Gastroesophageal sphincter (tissue), 4 donors: ENCODE measurements around the gene ANKRD65. TPM values are rescaled to one million over a fixed set of nuclear protein-coding genes. Genes with fewer than 3 reads are reported as not detected.
A peak's percentile ranks its signal among the peaks of the same experiment; 100 is the strongest.
"Not testable (repeated sequence)": the region's sequence is repeated elsewhere in the genome, so short reads cannot be mapped to it uniquely, and the experiment has no call there.

Experiments used
- ATAC-seq: fragments of 150-250 bp; one replicate; pipeline ENCODE4 v1.9.1; 2016; ENCODE audit warnings: mild to moderate bottlenecking, moderate library complexity
- H3K27ac ChIP-seq, 4 donors: fragments of 200-600 bp; sonication (generic) in 3 of 4; 1 replicate in 3 of 4; 2 replicates in 1 of 4; pipeline ENCODE4 v1.5.1; 2016 to 2019
- H3K27me3 ChIP-seq: fragments of 200-600 bp; sonication (generic); one replicate; pipeline ENCODE4 v1.5.1; 2019
- H3K36me3 ChIP-seq, 2 donors: fragments of 200-600 bp; sonication (generic); one replicate each; pipeline ENCODE4 v1.5.1; 2019; ENCODE audit warnings: control low read depth in 1 of 2
- H3K4me1 ChIP-seq, 3 donors: fragments of 200-600 bp; sonication (generic); 1 replicate in 2 of 3; 2 replicates in 1 of 3; pipeline ENCODE4 v1.5.1; 2016 to 2019; ENCODE audit warnings: control low read depth in 2 of 3
- H3K4me3 ChIP-seq, 2 donors: fragments of 200-600 bp; sonication (generic); one replicate each; pipeline ENCODE4 v1.5.1; 2019; ENCODE audit warnings: mild to moderate bottlenecking in 1 of 2, moderate library complexity in 1 of 2
- H3K9me3 ChIP-seq, 3 donors: fragments of 200-600 bp; sonication (generic); one replicate each; pipeline ENCODE4 v1.5.1; 2017 to 2019; ENCODE audit warnings: control low read depth in 2 of 3
- EP300 ChIP-seq: sonication (generic); formaldehyde crosslinking; IDR thresholded peaks from one replicate; pipeline ENCODE4 v1.6.1; 2017; ENCODE audit warnings: antibody characterized with exemption, mild to moderate bottlenecking
- POLR2A ChIP-seq, 2 donors: fragments of 450-650 bp; IDR thresholded peaks; one replicate each; pipeline ENCODE4 v1.6.1; 2017; ENCODE audit warnings: antibody characterized with exemption in 2 of 2, mild to moderate bottlenecking in 2 of 2, moderate library complexity in 1 of 2
- POLR2AphosphoS5 ChIP-seq: sonication (generic); formaldehyde crosslinking; IDR thresholded peaks from one replicate; pipeline ENCODE4 v1.6.1; 2017; ENCODE audit warnings: antibody characterized with exemption
- WGBS, 2 donors: methylation state at CpG; one replicate each; pipeline ENCODE4 v1.1.5; 2018; ENCODE audit warnings: low coverage in 1 of 2; 5-methylcytosine and 5-hydroxymethylcytosine counted together
- total RNA-seq, 4 donors: library from RNA; depleted of rRNA; stranded (reverse); fragments of >200 nt; gene quantifications; one replicate each; pipeline ENCODE4 v1.1.0, GENCODE V29; 2016
- TF ChIP-seq, protein P1 (sequence below), 4 experiments: fragments of 200-600 bp in 2 of 4; fragments of 450-650 bp in 2 of 4; sonication (generic) in 1 of 4; IDR thresholded peaks; one replicate each; pipeline ENCODE4 v1.5.1; 2017 to 2019; ENCODE audit warnings: antibody characterized with exemption in 4 of 4, mild to moderate bottlenecking in 2 of 4, moderate library complexity in 2 of 4

The ANKRD65 gene
- total RNA-seq, 4 donors from 2014 or later: 8.7 to 16.9 (median 10.3) TPM

DNA sequence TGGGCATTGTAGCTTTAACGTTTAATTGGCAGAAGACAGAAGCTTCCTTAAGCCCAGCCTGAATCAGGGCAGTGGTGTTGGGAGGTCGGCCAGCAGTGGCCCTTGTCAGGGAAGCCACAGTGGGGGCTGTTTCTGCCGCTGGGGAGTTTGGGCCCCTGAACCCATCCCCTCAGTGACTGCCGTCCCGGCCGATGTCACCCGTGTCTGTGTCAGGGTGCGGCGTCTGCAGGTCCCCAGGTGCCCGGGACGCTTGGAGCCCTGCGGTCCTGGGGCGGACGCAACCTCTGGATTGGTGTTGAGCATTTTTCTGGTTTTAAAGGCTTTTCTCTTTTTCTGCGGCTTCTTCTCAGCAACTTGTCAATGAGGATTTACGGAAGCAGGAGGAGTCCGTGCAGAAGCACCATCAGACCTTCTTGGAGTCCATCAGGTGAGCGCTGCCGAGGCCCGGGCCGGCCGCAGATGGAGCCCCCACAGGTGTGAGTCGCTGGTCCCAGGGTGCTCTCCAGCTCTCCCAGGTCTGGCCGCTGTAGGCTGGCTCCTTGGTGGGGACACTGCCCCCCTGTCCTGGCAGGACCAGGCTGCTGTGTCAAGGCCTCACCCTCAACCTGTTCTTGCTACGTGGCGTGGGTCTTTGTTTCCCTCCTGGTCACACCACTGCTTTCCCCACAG is 30.8 kb upstream of the ANKRD65 start:
- Histone ChIP-seq H3K9me3 (no peaks in the 10 kb centered on the region), H3K27ac (no peak overlapping the region), H3K4me3 (no peak overlapping the region), H3K27me3 (no peaks in the 10 kb centered on the region), H3K36me3 (no peaks in the 10 kb centered on the region), H3K4me1 (no peaks in the 10 kb centered on the region)
- ATAC-seq: no peak
- TF ChIP-seq, protein P1, sequence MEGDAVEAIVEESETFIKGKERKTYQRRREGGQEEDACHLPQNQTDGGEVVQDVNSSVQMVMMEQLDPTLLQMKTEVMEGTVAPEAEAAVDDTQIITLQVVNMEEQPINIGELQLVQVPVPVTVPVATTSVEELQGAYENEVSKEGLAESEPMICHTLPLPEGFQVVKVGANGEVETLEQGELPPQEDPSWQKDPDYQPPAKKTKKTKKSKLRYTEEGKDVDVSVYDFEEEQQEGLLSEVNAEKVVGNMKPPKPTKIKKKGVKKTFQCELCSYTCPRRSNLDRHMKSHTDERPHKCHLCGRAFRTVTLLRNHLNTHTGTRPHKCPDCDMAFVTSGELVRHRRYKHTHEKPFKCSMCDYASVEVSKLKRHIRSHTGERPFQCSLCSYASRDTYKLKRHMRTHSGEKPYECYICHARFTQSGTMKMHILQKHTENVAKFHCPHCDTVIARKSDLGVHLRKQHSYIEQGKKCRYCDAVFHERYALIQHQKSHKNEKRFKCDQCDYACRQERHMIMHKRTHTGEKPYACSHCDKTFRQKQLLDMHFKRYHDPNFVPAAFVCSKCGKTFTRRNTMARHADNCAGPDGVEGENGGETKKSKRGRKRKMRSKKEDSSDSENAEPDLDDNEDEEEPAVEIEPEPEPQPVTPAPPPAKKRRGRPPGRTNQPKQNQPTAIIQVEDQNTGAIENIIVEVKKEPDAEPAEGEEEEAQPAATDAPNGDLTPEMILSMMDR (IDR thresholded peaks at IDR 0.05): no peak
- TF ChIP-seq EP300 (no peak), POLR2AphosphoS5 (no peak), POLR2A (IDR thresholded peaks at IDR 0.05) (no peak)
- WGBS, 2 donors: 85 to 90% methylated on average over 11 to 12 of the region's 26 CpGs

DNA sequence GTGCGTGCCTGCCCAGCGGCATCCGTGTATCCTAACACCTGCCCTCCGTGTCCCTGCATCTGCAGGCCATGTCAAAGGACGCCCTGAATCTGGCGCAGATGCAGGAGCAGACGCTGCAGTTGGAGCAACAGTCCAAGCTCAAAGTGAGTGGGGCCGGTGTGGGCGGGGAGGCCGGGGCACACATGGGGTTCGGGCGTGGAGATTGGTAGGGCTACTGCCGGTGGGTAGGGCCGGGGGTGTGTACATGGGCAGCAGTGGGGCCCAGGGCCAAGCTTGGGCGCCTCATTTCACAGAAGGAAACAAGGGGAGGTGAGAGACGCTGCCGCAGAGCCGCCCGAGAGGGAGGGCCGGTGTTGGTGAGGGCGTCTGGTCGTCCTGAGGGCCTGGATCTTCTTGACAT is 29.5 kb upstream of the ANKRD65 start:
- not testable (repeated sequence) for H3K4me1 ChIP-seq, H3K27me3 ChIP-seq, ATAC-seq, H3K9me3 ChIP-seq, H3K4me3 ChIP-seq, H3K27ac ChIP-seq, H3K36me3 ChIP-seq
- WGBS, 2 donors: 76 to 77% methylated on average over 4 to 14 of the region's 22 CpGs

DNA sequence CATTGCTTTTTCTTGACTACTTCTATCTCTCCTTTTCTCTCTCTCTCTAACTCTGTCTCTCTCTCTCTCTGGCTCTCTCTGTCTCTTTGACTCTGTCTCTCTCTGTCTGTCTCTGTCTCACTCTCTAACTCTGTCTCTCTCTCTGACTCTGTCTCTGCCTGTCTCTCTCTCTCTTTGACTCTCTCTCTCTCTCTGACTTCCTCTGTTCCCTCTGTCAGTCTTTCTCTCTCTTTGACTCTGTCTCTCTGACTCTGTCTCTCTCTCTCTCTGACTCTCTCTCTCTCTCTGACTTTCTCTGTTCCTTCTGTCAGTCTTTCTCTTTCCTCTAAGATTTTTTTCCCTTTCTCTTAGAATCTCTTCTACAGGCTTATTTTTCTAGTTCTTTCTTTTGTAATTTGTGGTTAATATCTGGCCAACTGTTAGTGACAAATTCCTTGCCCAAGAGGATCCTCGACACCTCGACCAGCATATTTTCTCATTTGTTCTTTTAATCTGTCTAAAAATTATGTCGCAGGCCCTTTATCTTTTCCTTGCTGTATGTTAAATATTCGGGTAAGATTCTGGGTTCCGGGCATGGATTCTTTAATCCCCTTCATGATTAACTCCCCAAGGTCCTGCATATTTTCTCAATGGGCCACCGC is 28.1 kb upstream of the ANKRD65 start, which contains the start of gene ATAD3C:
TSS of gene ATAD3C (plus strand) at position 591 of the 641 bp plus-strand sequence. CDS start 995 bp downstream, outside the sequence.
- no peak for ATAC-seq
- 77% methylated on average over 6 of the region's 6 CpGs; no CpG with 5 or more reads in 1 of the 2 donors for WGBS, 2 donors

DNA sequence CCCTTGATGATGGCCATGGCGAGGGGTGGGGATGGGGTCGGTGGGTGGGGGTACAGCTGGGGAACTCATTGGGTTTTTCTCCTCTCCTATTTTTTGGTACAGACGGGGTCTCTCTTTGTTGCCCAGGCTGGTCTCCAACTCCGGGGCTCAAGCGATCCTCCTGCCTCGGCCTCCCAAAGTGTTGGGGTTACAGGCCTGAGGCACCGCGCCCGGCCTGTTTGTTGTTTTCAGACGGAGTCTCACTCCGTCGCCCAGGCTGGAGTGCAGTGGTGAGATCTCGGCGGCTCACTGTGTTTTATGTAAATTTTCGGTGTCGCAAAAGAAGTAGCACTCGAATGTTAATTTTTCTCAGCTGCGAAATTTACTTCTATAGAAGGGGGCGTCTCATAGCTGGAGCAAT is 25.6 kb upstream of the ANKRD65 start:
- not testable (repeated sequence) for ATAC-seq, H3K36me3 ChIP-seq, H3K4me1 ChIP-seq, H3K27me3 ChIP-seq, H3K27ac ChIP-seq, H3K4me3 ChIP-seq, H3K9me3 ChIP-seq
- WGBS, 2 donors: 88 to 100% methylated on average over 1 to 4 of the region's 19 CpGs

More for the DNA sequence above, 28.1 kb upstream of the ANKRD65 start, which contains the start of gene ATAD3C:
- Histone ChIP-seq H3K27ac (no peak within 1 kb of the TSS), H3K36me3 (no peaks in the 10 kb centered on the region), H3K4me3 (no peak within 1 kb of the TSS), H3K9me3 (no peaks in the 10 kb centered on the region), H3K4me1 (no peaks in the 10 kb centered on the region), H3K27me3 (no peaks in the 10 kb centered on the region)
- TF ChIP-seq EP300 (no peak), POLR2A (IDR thresholded peaks at IDR 0.05) (no peak)
- TF ChIP-seq, protein P1 (IDR thresholded peaks at IDR 0.05): no peak

DNA sequence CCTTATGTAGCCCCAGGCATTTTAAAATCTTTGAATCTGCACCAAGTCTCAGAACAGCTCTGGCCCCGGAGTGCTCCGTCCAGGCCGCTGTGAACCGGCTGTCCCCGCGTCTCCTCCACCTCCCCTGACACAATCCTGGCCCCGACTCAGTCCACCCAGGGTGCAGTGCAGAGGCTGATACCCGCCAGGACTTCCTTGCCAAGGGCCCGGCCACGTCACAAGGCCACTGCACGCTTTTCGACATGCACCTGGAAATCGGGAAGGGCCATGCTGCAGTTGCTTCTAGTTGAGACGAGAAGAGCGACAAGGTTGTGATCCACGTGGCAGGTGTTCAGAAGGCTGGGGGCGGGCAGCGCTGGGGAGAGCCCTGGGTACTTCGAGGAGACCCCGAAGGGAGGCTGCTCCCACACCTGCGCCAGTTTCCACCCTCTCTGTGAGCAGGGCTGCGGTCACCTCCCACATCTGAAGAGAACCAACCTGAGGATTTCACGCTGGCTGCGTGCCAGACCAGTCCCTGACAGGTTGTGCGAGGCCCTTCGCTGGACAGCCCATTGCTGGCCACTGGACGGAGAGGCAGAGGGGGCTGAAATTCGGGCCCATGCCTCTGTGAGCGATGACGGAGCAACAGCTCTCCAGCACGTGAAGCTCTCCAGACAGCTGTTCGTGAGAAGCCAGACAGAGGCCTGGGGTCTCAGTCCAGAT is 21.1 kb upstream of the ANKRD65 start:
- WGBS, 2 donors: 30 to 70% methylated on average over 2 to 4 of the region's 32 CpGs
- Histone ChIP-seq H3K9me3 (no peaks in the 10 kb centered on the region), H3K27ac (peak overlapping the region in 3 of 4 donors; percentile 46 to 69 (median 64)), H3K4me1 (peaks cover 0 to 49% (median 22%) of the 10 kb centered on the region in 3 donors), H3K27me3 (no peaks in the 10 kb centered on the region), H3K36me3 (peaks cover 0 to 19% of the 10 kb centered on the region in 2 donors), H3K4me3 (no peak overlapping the region)
- TF ChIP-seq EP300: no peak
- peak; percentile 17 for TF ChIP-seq POLR2AphosphoS5
- ATAC-seq: peak; percentile 22

DNA sequence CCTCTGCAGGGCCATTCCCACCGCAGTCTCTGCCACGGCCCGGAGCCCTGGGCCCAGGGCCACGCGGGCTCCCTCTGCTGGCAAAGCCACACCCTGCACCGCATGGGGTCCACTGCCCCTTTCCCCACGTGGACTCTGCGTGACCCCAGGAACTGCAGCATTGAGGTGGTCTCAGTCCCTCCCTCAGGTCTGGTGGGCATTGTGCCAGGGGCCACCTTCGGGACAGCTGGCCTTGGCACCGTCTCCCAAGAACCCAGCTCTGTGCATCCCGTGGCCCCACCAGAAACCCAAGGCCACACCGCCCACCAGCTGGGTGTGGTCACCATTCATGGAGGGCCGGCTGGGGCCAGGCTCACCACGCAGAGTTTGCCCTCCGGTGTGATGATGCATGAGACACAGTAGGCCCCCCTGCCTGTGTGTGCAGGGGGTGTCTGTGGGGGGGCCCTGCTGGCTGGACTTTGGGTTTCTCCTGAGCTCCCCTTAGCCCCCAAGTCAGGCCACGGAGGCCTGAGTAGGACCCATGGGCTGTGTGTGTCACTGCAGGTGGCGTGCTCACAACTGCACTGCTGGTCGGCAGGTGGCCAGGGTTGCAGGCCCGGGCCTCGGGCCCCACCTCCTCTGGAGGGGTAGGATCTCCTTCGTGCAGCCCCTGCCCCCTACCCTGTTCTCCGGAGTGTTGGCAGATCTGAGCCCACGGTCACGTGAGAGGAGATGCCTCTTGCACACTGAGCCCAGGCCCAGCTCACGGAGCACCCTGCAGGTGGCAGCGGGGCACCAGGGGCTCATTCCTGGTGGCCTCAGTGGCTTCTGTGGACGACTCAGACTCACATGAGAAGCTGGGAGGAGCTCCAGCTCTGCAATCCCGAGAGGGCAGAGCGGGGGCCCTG is 20.2 kb upstream of the ANKRD65 start:
- H3K4me1 ChIP-seq: peaks cover 0 to 59% (median 29%) of the 10 kb centered on the region in 3 donors
- ATAC-seq: peak; percentile 75
- H3K4me3 ChIP-seq: no peak overlapping the region
- peaks cover 0 to 19% of the 10 kb centered on the region in 2 donors for H3K36me3 ChIP-seq
- WGBS, 2 donors: no CpG with 5 or more reads among the region's 29 CpGs
- H3K27me3 ChIP-seq: no peaks in the 10 kb centered on the region
- H3K27ac ChIP-seq: peak overlapping the region in 3 of 4 donors; percentile 46 to 69 (median 64)
- H3K9me3 ChIP-seq: no peaks in the 10 kb centered on the region
- TF ChIP-seq POLR2AphosphoS5: peak; percentile 35
- TF ChIP-seq, protein P1 (IDR thresholded peaks at IDR 0.05): peak in 3 of 4 experiments; percentile 89 to 98 (median 92)
- TF ChIP-seq EP300: no peak
